ENCODE measurements around the gene RBM28.

- TF ChIP-seq EP300 (conservative IDR thresholded peaks at IDR 0.05; ENCODE audit: poor library complexity, severe bottlenecking) (no peak), CTCF (IDR thresholded peaks at IDR 0.05; ENCODE audit: poor library complexity, severe bottlenecking) (no peak), RAD21 (conservative IDR thresholded peaks at IDR 0.05) (no peak), EZH2 (IDR thresholded peaks at IDR 0.05; ENCODE audit: borderline replicate concordance, insufficient read depth, low read length, poor library complexity, severe bottlenecking) (no peak)
These were observed 47.3 kb upstream of the RBM28 start for GRCh38 chr7:128390871-128391565.

All from neural cell (in vitro differentiated cells).